ENCODE results near the gene BOK.

The BOK gene

GRCh38 chr2:241532733-241533601 lies 25.6 kb upstream of the BOK start:
- H3K9ac ChIP-seq (ENCODE audit: insufficient read length, low read depth) = no peak overlapping the region
- H3K9me3 ChIP-seq (ENCODE audit: insufficient read depth, low read length) = no peaks in the 10 kb centered on the region
- peaks cover 3% of the 10 kb centered on the region for H3K4me1 ChIP-seq (ENCODE audit: insufficient read depth, insufficient read length)
- no peak for DNase-seq (ENCODE audit: low read depth, low spot score)
- no peak overlapping the region for H3K4me3 ChIP-seq (ENCODE audit: insufficient read length, low read depth)
- no peaks in the 10 kb centered on the region for H3K36me3 ChIP-seq (ENCODE audit: insufficient read depth, insufficient read length, low read length)
- H3K27me3 ChIP-seq (ENCODE audit: insufficient read depth, insufficient read length) = peaks cover 2% of the 10 kb centered on the region
- TF ChIP-seq ZNF274 (IDR thresholded peaks at IDR 0.05; ENCODE audit: low read depth, low read length) (no peak), SUZ12 (IDR thresholded peaks at IDR 0.05; ENCODE audit: extremely low read depth, insufficient read depth, insufficient read length) (no peak)

GRCh38 chr2:241534293-241534692 lies 24.3 kb upstream of the BOK start:
- H3K4me3 ChIP-seq (ENCODE audit: insufficient read length, low read depth) = no peak overlapping the region
- TF ChIP-seq ZNF274 (IDR thresholded peaks at IDR 0.05; ENCODE audit: low read depth, low read length) = no peak
- no peak for TF ChIP-seq SUZ12 (IDR thresholded peaks at IDR 0.05; ENCODE audit: extremely low read depth, insufficient read depth, insufficient read length)
- H3K9me3 ChIP-seq (ENCODE audit: insufficient read depth, low read length) = no peaks in the 10 kb centered on the region
- peaks cover 6% of the 10 kb centered on the region for H3K4me1 ChIP-seq (ENCODE audit: insufficient read depth, insufficient read length)
- no peak overlapping the region for H3K9ac ChIP-seq (ENCODE audit: insufficient read length, low read depth)
- no peaks in the 10 kb centered on the region for H3K36me3 ChIP-seq (ENCODE audit: insufficient read depth, insufficient read length, low read length)
- H3K27me3 ChIP-seq (ENCODE audit: insufficient read depth, insufficient read length) = peaks cover 4% of the 10 kb centered on the region
- no peak for DNase-seq (ENCODE audit: low read depth, low spot score)

GRCh38 chr2:241534701-241535375 lies 23.7 kb upstream of the BOK start:
- peaks cover 6% of the 10 kb centered on the region for H3K4me1 ChIP-seq (ENCODE audit: insufficient read depth, insufficient read length)
- H3K4me3 ChIP-seq (ENCODE audit: insufficient read length, low read depth) = no peak overlapping the region
- no peaks in the 10 kb centered on the region for H3K9me3 ChIP-seq (ENCODE audit: insufficient read depth, low read length)
- no peaks in the 10 kb centered on the region for H3K36me3 ChIP-seq (ENCODE audit: insufficient read depth, insufficient read length, low read length)
- no peak overlapping the region for H3K9ac ChIP-seq (ENCODE audit: insufficient read length, low read depth)
- peaks cover 10% of the 10 kb centered on the region for H3K27me3 ChIP-seq (ENCODE audit: insufficient read depth, insufficient read length)
- no peak for TF ChIP-seq ZNF274 (IDR thresholded peaks at IDR 0.05; ENCODE audit: low read depth, low read length)
- no peak for TF ChIP-seq YY1 (IDR thresholded peaks at IDR 0.05; ENCODE audit: insufficient read depth, insufficient read length)
- no peak for TF ChIP-seq SUZ12 (IDR thresholded peaks at IDR 0.05; ENCODE audit: extremely low read depth, insufficient read depth, insufficient read length)
- no peak for DNase-seq (ENCODE audit: low read depth, low spot score)

GRCh38 chr2:241535871-241536655 lies 22.5 kb upstream of the BOK start:
- no peaks in the 10 kb centered on the region for H3K9me3 ChIP-seq (ENCODE audit: insufficient read depth, low read length)
- H3K9ac ChIP-seq (ENCODE audit: insufficient read length, low read depth) = no peak overlapping the region
- H3K27me3 ChIP-seq (ENCODE audit: insufficient read depth, insufficient read length) = peaks cover 21% of the 10 kb centered on the region
- peaks cover 6% of the 10 kb centered on the region for H3K4me1 ChIP-seq (ENCODE audit: insufficient read depth, insufficient read length)
- DNase-seq (ENCODE audit: low read depth, low spot score) = no peak
- H3K36me3 ChIP-seq (ENCODE audit: insufficient read depth, insufficient read length, low read length) = no peaks in the 10 kb centered on the region
- no peak for TF ChIP-seq ZNF274 (IDR thresholded peaks at IDR 0.05; ENCODE audit: low read depth, low read length)
- TF ChIP-seq YY1 (IDR thresholded peaks at IDR 0.05; ENCODE audit: insufficient read depth, insufficient read length) = no peak
- TF ChIP-seq SUZ12 (IDR thresholded peaks at IDR 0.05; ENCODE audit: extremely low read depth, insufficient read depth, insufficient read length) = no peak
- H3K4me3 ChIP-seq (ENCODE audit: insufficient read length, low read depth) = no peak overlapping the region

- no peak overlapping the region for H3K4me3 ChIP-seq (ENCODE audit: insufficient read length, low read depth)
- no peaks in the 10 kb centered on the region for H3K36me3 ChIP-seq (ENCODE audit: insufficient read depth, insufficient read length, low read length)
- no peak for DNase-seq (ENCODE audit: low read depth, low spot score)
- H3K27me3 ChIP-seq (ENCODE audit: insufficient read depth, insufficient read length) = peaks cover 44% of the 10 kb centered on the region
- TF ChIP-seq SUZ12 (IDR thresholded peaks at IDR 0.05; ENCODE audit: extremely low read depth, insufficient read depth, insufficient read length) = no peak
- no peaks in the 10 kb centered on the region for H3K9me3 ChIP-seq (ENCODE audit: insufficient read depth, low read length)
- peaks cover 6% of the 10 kb centered on the region for H3K4me1 ChIP-seq (ENCODE audit: insufficient read depth, insufficient read length)
- no peak overlapping the region for H3K9ac ChIP-seq (ENCODE audit: insufficient read length, low read depth)
Measured at GRCh38 chr2:241538838-241539615, 19.5 kb upstream of the BOK start.

GRCh38 chr2:241539616-241540374 lies 18.8 kb upstream of the BOK start:
- Histone ChIP-seq H3K4me1 (ENCODE audit: insufficient read depth, insufficient read length) (peaks cover 6% of the 10 kb centered on the region), H3K9ac (ENCODE audit: insufficient read length, low read depth) (no peak overlapping the region), H3K27me3 (ENCODE audit: insufficient read depth, insufficient read length) (peaks cover 42% of the 10 kb centered on the region), H3K4me3 (ENCODE audit: insufficient read length, low read depth) (no peak overlapping the region), H3K9me3 (ENCODE audit: insufficient read depth, low read length) (no peaks in the 10 kb centered on the region), H3K36me3 (ENCODE audit: insufficient read depth, insufficient read length, low read length) (no peaks in the 10 kb centered on the region)
- TF ChIP-seq YY1 (IDR thresholded peaks at IDR 0.05; ENCODE audit: insufficient read depth, insufficient read length) (no peak), SUZ12 (IDR thresholded peaks at IDR 0.05; ENCODE audit: extremely low read depth, insufficient read depth, insufficient read length) (no peak), ZNF274 (IDR thresholded peaks at IDR 0.05; ENCODE audit: low read depth, low read length) (no peak)
- no peak for DNase-seq (ENCODE audit: low read depth, low spot score)
